ENCODE data around the gene CCDC138. TPM values are rescaled to one million over a fixed set of nuclear protein-coding genes. Genes with fewer than 3 reads are reported as not detected.

CCDC138 gene
- total RNA-seq, 1 donor from 2014 or later, result 4.1 TPM

GRCh38 chr2:108805782-108806181 is 19.2 kb downstream of the CCDC138 start:
- Mint-ChIP-seq H3K4me3 (ENCODE audit: unreplicated experiment) (no peak overlapping the region), H3K36me3 (ENCODE audit: low read depth) (peaks cover 20% of the 10 kb centered on the region), H3K27me3 (ENCODE audit: low read depth) (no peaks in the 10 kb centered on the region), H3K27ac (ENCODE audit: unreplicated experiment) (no peak overlapping the region), H3K9me3 (ENCODE audit: low read depth) (peaks cover 20% of the 10 kb centered on the region), H3K4me1 (ENCODE audit: low read depth) (peaks cover 22% of the 10 kb centered on the region)
- no peak for DNase-seq (ENCODE audit: low spot score)
- TF ChIP-seq, protein P1, sequence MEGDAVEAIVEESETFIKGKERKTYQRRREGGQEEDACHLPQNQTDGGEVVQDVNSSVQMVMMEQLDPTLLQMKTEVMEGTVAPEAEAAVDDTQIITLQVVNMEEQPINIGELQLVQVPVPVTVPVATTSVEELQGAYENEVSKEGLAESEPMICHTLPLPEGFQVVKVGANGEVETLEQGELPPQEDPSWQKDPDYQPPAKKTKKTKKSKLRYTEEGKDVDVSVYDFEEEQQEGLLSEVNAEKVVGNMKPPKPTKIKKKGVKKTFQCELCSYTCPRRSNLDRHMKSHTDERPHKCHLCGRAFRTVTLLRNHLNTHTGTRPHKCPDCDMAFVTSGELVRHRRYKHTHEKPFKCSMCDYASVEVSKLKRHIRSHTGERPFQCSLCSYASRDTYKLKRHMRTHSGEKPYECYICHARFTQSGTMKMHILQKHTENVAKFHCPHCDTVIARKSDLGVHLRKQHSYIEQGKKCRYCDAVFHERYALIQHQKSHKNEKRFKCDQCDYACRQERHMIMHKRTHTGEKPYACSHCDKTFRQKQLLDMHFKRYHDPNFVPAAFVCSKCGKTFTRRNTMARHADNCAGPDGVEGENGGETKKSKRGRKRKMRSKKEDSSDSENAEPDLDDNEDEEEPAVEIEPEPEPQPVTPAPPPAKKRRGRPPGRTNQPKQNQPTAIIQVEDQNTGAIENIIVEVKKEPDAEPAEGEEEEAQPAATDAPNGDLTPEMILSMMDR (IDR thresholded peaks at IDR 0.05), result no peak

DNA sequence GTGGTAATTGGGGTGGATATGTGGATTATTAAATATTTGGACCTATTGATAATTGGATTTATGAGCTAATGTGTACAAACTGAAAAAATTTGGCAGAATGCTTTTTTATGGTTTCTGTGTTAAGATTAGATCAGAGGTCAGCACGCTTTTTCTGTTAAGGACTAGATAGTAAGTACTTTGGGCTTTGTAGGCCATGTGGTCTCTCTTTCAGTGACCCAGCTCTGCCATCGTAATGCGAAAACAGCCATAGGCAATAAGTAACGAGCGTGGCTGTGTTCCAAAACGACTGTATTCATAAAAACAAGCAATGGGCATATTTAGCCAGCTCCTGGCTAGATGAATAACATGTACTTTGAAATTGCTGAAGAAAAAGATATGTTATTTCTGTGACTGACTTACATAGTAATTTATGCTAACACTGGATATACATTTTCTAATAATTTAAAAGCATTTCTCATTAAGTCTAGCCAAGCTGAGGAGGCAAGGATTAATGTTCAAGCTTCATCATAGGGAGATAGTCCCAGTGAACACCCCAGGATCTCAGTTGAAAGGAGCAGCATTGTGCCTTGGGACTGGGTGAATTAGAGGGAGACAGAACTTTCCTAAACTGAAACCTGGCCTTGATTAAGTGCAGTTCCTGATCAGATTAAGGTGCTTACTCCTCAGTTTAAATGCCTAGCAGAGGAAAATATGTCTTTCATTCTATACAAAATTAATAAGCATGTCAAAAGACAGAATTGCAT is 20.0 kb downstream of the CCDC138 start:
- Mint-ChIP-seq H3K36me3 (ENCODE audit: low read depth) (peaks cover 20% of the 10 kb centered on the region), H3K4me3 (ENCODE audit: unreplicated experiment) (no peak overlapping the region), H3K4me1 (ENCODE audit: low read depth) (peaks cover 22% of the 10 kb centered on the region), H3K9me3 (ENCODE audit: low read depth) (peaks cover 20% of the 10 kb centered on the region), H3K27ac (ENCODE audit: unreplicated experiment) (no peak overlapping the region), H3K27me3 (ENCODE audit: low read depth) (no peaks in the 10 kb centered on the region)
- TF ChIP-seq, protein P1 (IDR thresholded peaks at IDR 0.05), result no peak
- no peak for DNase-seq (ENCODE audit: low spot score)

- TF ChIP-seq, protein P1 (IDR thresholded peaks at IDR 0.05), result no peak
- Mint-ChIP-seq H3K27me3 (ENCODE audit: low read depth) (no peaks in the 10 kb centered on the region), H3K9me3 (ENCODE audit: low read depth) (peaks cover 20% of the 10 kb centered on the region), H3K4me1 (ENCODE audit: low read depth) (peaks cover 8% of the 10 kb centered on the region), H3K36me3 (ENCODE audit: low read depth) (peaks cover 27% of the 10 kb centered on the region), H3K4me3 (ENCODE audit: unreplicated experiment) (no peak overlapping the region), H3K27ac (ENCODE audit: unreplicated experiment) (no peak overlapping the region)
- DNase-seq (ENCODE audit: low spot score), result no peak
Observed at GRCh38 chr2:108809936-108810335, 23.4 kb downstream of the CCDC138 start.

- TF ChIP-seq, protein P1 (IDR thresholded peaks at IDR 0.05), result no peak
- peaks cover 4% of the 10 kb centered on the region for H3K4me1 Mint-ChIP-seq (ENCODE audit: low read depth)
- no peak for DNase-seq (ENCODE audit: low spot score)
- no peak overlapping the region for H3K27ac Mint-ChIP-seq (ENCODE audit: unreplicated experiment)
- H3K36me3 Mint-ChIP-seq (ENCODE audit: low read depth), result peaks cover 30% of the 10 kb centered on the region
- peaks cover 20% of the 10 kb centered on the region for H3K9me3 Mint-ChIP-seq (ENCODE audit: low read depth)
- H3K27me3 Mint-ChIP-seq (ENCODE audit: low read depth), result no peaks in the 10 kb centered on the region
- no peak overlapping the region for H3K4me3 Mint-ChIP-seq (ENCODE audit: unreplicated experiment)
Observed at GRCh38 chr2:108810993-108811957, 24.7 kb downstream of the CCDC138 start.

- Mint-ChIP-seq H3K4me3 (ENCODE audit: unreplicated experiment) (no peak overlapping the region), H3K36me3 (ENCODE audit: low read depth) (peaks cover 34% of the 10 kb centered on the region), H3K27me3 (ENCODE audit: low read depth) (no peaks in the 10 kb centered on the region), H3K4me1 (ENCODE audit: low read depth) (no peaks in the 10 kb centered on the region), H3K9me3 (ENCODE audit: low read depth) (peaks cover 19% of the 10 kb centered on the region), H3K27ac (ENCODE audit: unreplicated experiment) (no peak overlapping the region)
- no peak for DNase-seq (ENCODE audit: low spot score)
- TF ChIP-seq, protein P1 (IDR thresholded peaks at IDR 0.05), result no peak
Observed at GRCh38 chr2:108813732-108814131, 27.2 kb downstream of the CCDC138 start.

Measured in chondrocyte (in vitro differentiated cells).